NCI-H2171 treated with DMSO at 0.1 percent for 48 hours (cell line): Measurements from ENCODE around the gene NAV2.
"Not testable (repeated sequence)": the region's sequence is repeated elsewhere in the genome, so short reads cannot be mapped to it uniquely, and the experiment has no call there.

ENCODE experiments used
- DNase-seq: peaks from one replicate; lab custom pipeline; 2025; lab: John Stamatoyannopoulos, UW

Gene NAV2

GRCh38 chr11:19955660-19956059 lies 243.0 kb downstream of the NAV2 start:
- DNase-seq, result no peak

- no peak for DNase-seq
Measured at GRCh38 chr11:19956228-19956627, 243.6 kb downstream of the NAV2 start.

- no peak for DNase-seq
Measured at GRCh38 chr11:19957294-19957943, 244.8 kb downstream of the NAV2 start.

GRCh38 chr11:19958204-19958603 lies 245.6 kb downstream of the NAV2 start:
- no peak for DNase-seq

- no peak for DNase-seq
Measured at GRCh38 chr11:19959210-19959609, 246.6 kb downstream of the NAV2 start.

- peak; percentile 82 for DNase-seq
Measured at GRCh38 chr11:19959648-19960059, 247.0 kb downstream of the NAV2 start.

GRCh38 chr11:19960410-19960809 lies 247.8 kb downstream of the NAV2 start:
- not testable (repeated sequence) for DNase-seq

GRCh38 chr11:19961225-19961624 lies 248.6 kb downstream of the NAV2 start:
- no peak for DNase-seq

- DNase-seq, result no peak
Measured at GRCh38 chr11:19962053-19962800, 249.6 kb downstream of the NAV2 start.

- no peak for DNase-seq
Measured at GRCh38 chr11:19962801-19963175, 250.2 kb downstream of the NAV2 start.

- no peak for DNase-seq
Measured at GRCh38 chr11:19963697-19964387, 251.2 kb downstream of the NAV2 start.

GRCh38 chr11:19966441-19966840 lies 253.8 kb downstream of the NAV2 start:
- DNase-seq, result no peak

- DNase-seq, result no peak
Measured at GRCh38 chr11:19966927-19967326, 254.3 kb downstream of the NAV2 start.

- no peak for DNase-seq
Measured at GRCh38 chr11:19967787-19968186, 255.2 kb downstream of the NAV2 start.

GRCh38 chr11:19968860-19969259 lies 256.2 kb downstream of the NAV2 start:
- DNase-seq, result no peak

- DNase-seq, result no peak
Measured at GRCh38 chr11:19970944-19971343, 258.3 kb downstream of the NAV2 start.

GRCh38 chr11:19972091-19972490 lies 259.5 kb downstream of the NAV2 start:
- no peak for DNase-seq

GRCh38 chr11:19972651-19973050 lies 260.0 kb downstream of the NAV2 start:
- DNase-seq, result no peak

- no peak for DNase-seq
Measured at GRCh38 chr11:19973136-19973635, 260.5 kb downstream of the NAV2 start.

- no peak for DNase-seq
Measured at GRCh38 chr11:19974886-19975285, 262.2 kb downstream of the NAV2 start.

GRCh38 chr11:19975414-19975990 lies 262.9 kb downstream of the NAV2 start:
- no peak for DNase-seq

- DNase-seq, result no peak
Measured at GRCh38 chr11:19976281-19976941, 263.8 kb downstream of the NAV2 start.
